ENCODE data around the gene FLNB. TPM values are rescaled to one million over a fixed set of nuclear protein-coding genes. Genes with fewer than 3 reads are reported as not detected.

FLNB gene
- polyA plus RNA-seq, 1 donor from 2014 or later: 10.3 TPM

DNA sequence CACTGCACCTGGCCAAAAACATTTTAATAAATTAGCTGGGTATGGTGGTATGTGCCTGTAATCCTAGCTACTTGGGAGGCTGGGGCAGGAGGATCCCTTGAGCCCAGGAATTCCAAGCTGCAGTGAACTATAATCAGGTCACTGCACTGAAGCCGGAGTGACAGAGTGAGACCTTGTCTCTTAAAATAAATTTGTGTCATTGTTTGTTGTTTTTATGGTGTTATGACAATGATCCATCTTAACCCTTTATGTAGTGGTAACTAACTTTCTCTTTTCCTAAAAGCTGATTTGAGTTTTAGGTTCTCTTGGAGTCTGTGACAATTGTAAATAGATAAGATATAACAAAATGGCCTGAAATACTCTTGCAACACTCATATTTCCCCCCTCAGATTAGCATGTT lies 20.7 kb downstream of the FLNB start:
- no peaks in the 10 kb centered on the region for H3K36me3 ChIP-seq (ENCODE audit: insufficient read depth, low read length)
- TF ChIP-seq RAD21 (conservative IDR thresholded peaks at IDR 0.05) (no peak), SMC3 (conservative IDR thresholded peaks at IDR 0.05; ENCODE audit: poor library complexity) (no peak), TAF1 (IDR thresholded peaks at IDR 0.05; ENCODE audit: low read depth) (no peak), EP300 (conservative IDR thresholded peaks at IDR 0.05; ENCODE audit: poor library complexity, severe bottlenecking) (no peak), EZH2 (IDR thresholded peaks at IDR 0.05; ENCODE audit: borderline replicate concordance, insufficient read depth, low read length, poor library complexity, severe bottlenecking) (no peak), POLR2AphosphoS5 (IDR thresholded peaks at IDR 0.05) (no peak)
- TF ChIP-seq, protein P1, sequence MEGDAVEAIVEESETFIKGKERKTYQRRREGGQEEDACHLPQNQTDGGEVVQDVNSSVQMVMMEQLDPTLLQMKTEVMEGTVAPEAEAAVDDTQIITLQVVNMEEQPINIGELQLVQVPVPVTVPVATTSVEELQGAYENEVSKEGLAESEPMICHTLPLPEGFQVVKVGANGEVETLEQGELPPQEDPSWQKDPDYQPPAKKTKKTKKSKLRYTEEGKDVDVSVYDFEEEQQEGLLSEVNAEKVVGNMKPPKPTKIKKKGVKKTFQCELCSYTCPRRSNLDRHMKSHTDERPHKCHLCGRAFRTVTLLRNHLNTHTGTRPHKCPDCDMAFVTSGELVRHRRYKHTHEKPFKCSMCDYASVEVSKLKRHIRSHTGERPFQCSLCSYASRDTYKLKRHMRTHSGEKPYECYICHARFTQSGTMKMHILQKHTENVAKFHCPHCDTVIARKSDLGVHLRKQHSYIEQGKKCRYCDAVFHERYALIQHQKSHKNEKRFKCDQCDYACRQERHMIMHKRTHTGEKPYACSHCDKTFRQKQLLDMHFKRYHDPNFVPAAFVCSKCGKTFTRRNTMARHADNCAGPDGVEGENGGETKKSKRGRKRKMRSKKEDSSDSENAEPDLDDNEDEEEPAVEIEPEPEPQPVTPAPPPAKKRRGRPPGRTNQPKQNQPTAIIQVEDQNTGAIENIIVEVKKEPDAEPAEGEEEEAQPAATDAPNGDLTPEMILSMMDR (IDR thresholded peaks at IDR 0.05; ENCODE audit: poor library complexity, severe bottlenecking): no peak
- TF ChIP-seq, protein P2, sequence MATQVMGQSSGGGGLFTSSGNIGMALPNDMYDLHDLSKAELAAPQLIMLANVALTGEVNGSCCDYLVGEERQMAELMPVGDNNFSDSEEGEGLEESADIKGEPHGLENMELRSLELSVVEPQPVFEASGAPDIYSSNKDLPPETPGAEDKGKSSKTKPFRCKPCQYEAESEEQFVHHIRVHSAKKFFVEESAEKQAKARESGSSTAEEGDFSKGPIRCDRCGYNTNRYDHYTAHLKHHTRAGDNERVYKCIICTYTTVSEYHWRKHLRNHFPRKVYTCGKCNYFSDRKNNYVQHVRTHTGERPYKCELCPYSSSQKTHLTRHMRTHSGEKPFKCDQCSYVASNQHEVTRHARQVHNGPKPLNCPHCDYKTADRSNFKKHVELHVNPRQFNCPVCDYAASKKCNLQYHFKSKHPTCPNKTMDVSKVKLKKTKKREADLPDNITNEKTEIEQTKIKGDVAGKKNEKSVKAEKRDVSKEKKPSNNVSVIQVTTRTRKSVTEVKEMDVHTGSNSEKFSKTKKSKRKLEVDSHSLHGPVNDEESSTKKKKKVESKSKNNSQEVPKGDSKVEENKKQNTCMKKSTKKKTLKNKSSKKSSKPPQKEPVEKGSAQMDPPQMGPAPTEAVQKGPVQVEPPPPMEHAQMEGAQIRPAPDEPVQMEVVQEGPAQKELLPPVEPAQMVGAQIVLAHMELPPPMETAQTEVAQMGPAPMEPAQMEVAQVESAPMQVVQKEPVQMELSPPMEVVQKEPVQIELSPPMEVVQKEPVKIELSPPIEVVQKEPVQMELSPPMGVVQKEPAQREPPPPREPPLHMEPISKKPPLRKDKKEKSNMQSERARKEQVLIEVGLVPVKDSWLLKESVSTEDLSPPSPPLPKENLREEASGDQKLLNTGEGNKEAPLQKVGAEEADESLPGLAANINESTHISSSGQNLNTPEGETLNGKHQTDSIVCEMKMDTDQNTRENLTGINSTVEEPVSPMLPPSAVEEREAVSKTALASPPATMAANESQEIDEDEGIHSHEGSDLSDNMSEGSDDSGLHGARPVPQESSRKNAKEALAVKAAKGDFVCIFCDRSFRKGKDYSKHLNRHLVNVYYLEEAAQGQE (IDR thresholded peaks at IDR 0.05; ENCODE audit: borderline replicate concordance): no peak
- H3K4me2 ChIP-seq (ENCODE audit: low read length): no peak overlapping the region
- no peak overlapping the region for H3K9ac ChIP-seq (ENCODE audit: low read length)
- H3K9me3 ChIP-seq (ENCODE audit: low read length): no peaks in the 10 kb centered on the region
- no peaks in the 10 kb centered on the region for H4K20me1 ChIP-seq (ENCODE audit: insufficient read depth)
- no peaks in the 10 kb centered on the region for H3K9me2 ChIP-seq (ENCODE audit: insufficient read depth, low read length)
- H3K27me3 ChIP-seq (ENCODE audit: insufficient read depth, low read depth, low read length): no peaks in the 10 kb centered on the region
- H3F3A ChIP-seq (ENCODE audit: insufficient read depth, low read length, poor library complexity, severe bottlenecking): no peaks in the 10 kb centered on the region
- H2AFZ ChIP-seq (ENCODE audit: low read depth, low read length): no peak overlapping the region
- no peak overlapping the region for H3K27ac ChIP-seq (ENCODE audit: low read length)
- no peak overlapping the region for H3K4me3 ChIP-seq (ENCODE audit: low read length)
- H3K79me2 ChIP-seq (replicated peaks; ENCODE audit: insufficient read depth, low read length): no peaks in the 10 kb centered on the region

DNA sequence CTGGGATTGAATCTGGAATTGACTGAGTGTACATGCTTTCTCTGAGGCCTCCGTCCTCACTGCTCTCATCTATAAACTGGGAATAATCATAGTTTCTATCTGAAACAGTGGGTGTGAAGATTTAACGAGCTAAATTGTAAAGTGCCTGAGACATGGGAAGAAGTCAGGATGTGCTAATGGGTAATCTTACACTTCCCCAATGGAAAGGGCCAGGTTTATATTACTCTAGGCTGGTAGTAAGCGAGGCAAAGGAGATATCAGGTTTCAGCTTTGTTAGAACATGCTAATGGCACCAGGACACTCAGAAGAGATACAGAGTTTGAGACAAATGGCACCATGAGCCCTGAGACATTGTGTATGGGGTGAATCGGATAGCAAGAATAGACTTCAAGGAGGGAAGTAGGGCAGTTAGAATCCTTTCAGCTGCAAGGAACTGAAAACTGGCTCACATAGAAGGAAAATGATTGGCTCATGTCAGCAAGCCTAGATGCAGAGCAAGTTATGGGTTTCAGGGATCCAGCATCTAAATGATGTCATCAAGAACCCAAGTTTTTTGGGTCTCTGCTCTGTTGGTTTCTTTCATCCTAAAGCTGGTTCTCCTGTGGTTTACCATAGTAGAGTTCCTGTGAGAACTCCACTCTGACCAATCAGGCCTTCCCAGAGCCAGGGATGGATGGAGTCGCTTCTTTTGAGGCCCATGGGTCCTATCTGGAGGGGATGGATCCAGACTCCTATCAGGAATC lies 21.8 kb downstream of the FLNB start:
- no peaks in the 10 kb centered on the region for H4K20me1 ChIP-seq (ENCODE audit: insufficient read depth)
- H3F3A ChIP-seq (ENCODE audit: insufficient read depth, low read length, poor library complexity, severe bottlenecking): no peaks in the 10 kb centered on the region
- no peaks in the 10 kb centered on the region for H3K36me3 ChIP-seq (ENCODE audit: insufficient read depth, low read length)
- H3K9me2 ChIP-seq (ENCODE audit: insufficient read depth, low read length): no peaks in the 10 kb centered on the region
- no peak overlapping the region for H3K9ac ChIP-seq (ENCODE audit: low read length)
- no peak overlapping the region for H3K4me3 ChIP-seq (ENCODE audit: low read length)
- H3K79me2 ChIP-seq (replicated peaks; ENCODE audit: insufficient read depth, low read length): no peaks in the 10 kb centered on the region
- TF ChIP-seq RAD21 (conservative IDR thresholded peaks at IDR 0.05) (no peak), SMC3 (conservative IDR thresholded peaks at IDR 0.05; ENCODE audit: poor library complexity) (no peak), TAF1 (IDR thresholded peaks at IDR 0.05; ENCODE audit: low read depth) (no peak), POLR2AphosphoS5 (IDR thresholded peaks at IDR 0.05) (no peak), EP300 (conservative IDR thresholded peaks at IDR 0.05; ENCODE audit: poor library complexity, severe bottlenecking) (no peak), EZH2 (IDR thresholded peaks at IDR 0.05; ENCODE audit: borderline replicate concordance, insufficient read depth, low read length, poor library complexity, severe bottlenecking) (no peak), MXI1 (conservative IDR thresholded peaks at IDR 0.05; ENCODE audit: poor library complexity, severe bottlenecking) (no peak)
- TF ChIP-seq, protein P1 (IDR thresholded peaks at IDR 0.05; ENCODE audit: poor library complexity, severe bottlenecking): no peak
- TF ChIP-seq, protein P2 (IDR thresholded peaks at IDR 0.05; ENCODE audit: borderline replicate concordance): no peak
- H3K9me3 ChIP-seq (ENCODE audit: low read length): no peaks in the 10 kb centered on the region
- no peak overlapping the region for H2AFZ ChIP-seq (ENCODE audit: low read depth, low read length)
- H3K27ac ChIP-seq (ENCODE audit: low read length): no peak overlapping the region
- no peaks in the 10 kb centered on the region for H3K27me3 ChIP-seq (ENCODE audit: insufficient read depth, low read depth, low read length)
- no peak overlapping the region for H3K4me2 ChIP-seq (ENCODE audit: low read length)
